HG02840 (cell line): ENCODE data around the gene ABCG1.

ENCODE experiments used
- ATAC-seq: cut with Tn5 transposase; IDR thresholded peaks from one replicate; pipeline ENCODE4 v1.9.1; 2021; ENCODE audit warnings: mild to moderate bottlenecking, moderate library complexity, moderate number of reproducible peaks; ENCODE audit not compliant: unreplicated experiment, low FRiP score

ABCG1 gene

GRCh38 chr21:42214081-42214750 lies 4.7 kb upstream of the ABCG1 start:
- no peak for ATAC-seq

GRCh38 chr21:42214921-42215320 lies 4.0 kb upstream of the ABCG1 start:
- no peak for ATAC-seq

- no peak for ATAC-seq
These were observed 2.8 kb upstream of the ABCG1 start for GRCh38 chr21:42215942-42216725.

GRCh38 chr21:42216726-42217572 lies 2.0 kb upstream of the ABCG1 start:
- ATAC-seq, result no peak

GRCh38 chr21:42219606-42220137 lies 732 bp downstream of the ABCG1 start:
- ATAC-seq, result no peak

GRCh38 chr21:42220138-42220701 lies 1.3 kb downstream of the ABCG1 start:
- no peak for ATAC-seq

- no peak for ATAC-seq
These were observed 2.8 kb downstream of the ABCG1 start for GRCh38 chr21:42221581-42222345.

- no peak for ATAC-seq
These were observed 3.4 kb downstream of the ABCG1 start for GRCh38 chr21:42222386-42222785.

- no peak for ATAC-seq
These were observed 4.0 kb downstream of the ABCG1 start for GRCh38 chr21:42222821-42223390.

GRCh38 chr21:42223826-42224575 lies 5.1 kb downstream of the ABCG1 start:
- ATAC-seq, result no peak

GRCh38 chr21:42225042-42225441 lies 6.1 kb downstream of the ABCG1 start:
- ATAC-seq, result no peak

- no peak for ATAC-seq
These were observed 6.7 kb downstream of the ABCG1 start for GRCh38 chr21:42225571-42226155.

- ATAC-seq, result no peak
These were observed 7.7 kb downstream of the ABCG1 start for GRCh38 chr21:42226626-42227025.

GRCh38 chr21:42227909-42228708 lies 9.2 kb downstream of the ABCG1 start:
- peak; percentile 70 for ATAC-seq

GRCh38 chr21:42228709-42229220 lies 9.8 kb downstream of the ABCG1 start:
- no peak for ATAC-seq

- no peak for ATAC-seq
These were observed 10.7 kb downstream of the ABCG1 start for GRCh38 chr21:42229676-42230075.

GRCh38 chr21:42230178-42230577 lies 11.2 kb downstream of the ABCG1 start:
- no peak for ATAC-seq
